Caco-2 (cell line): ENCODE results near the gene LLGL1. TPM values are rescaled to one million over a fixed set of nuclear protein-coding genes. Genes with fewer than 3 reads are reported as not detected.

Experiments used
- BruUV-seq: library from RNA; stranded (reverse); fragments of 400-500 nt; replicated peaks from 2 replicates; lab custom pipeline; 2021; lab: Mats Ljungman, UMichigan
- CTCF ChIA-PET: fragments of 300-600 bp; sonication (Branson Sonifier 250); formaldehyde crosslinking; loops from one replicate; lab custom pipeline; 2022; ENCODE audit warnings: antibody characterized with exemption; lab: Charles Lee
- POLR2A ChIA-PET: fragments of 300-600 bp; sonication (Branson Sonifier 250); formaldehyde crosslinking; loops from one replicate; lab custom pipeline; 2022; ENCODE audit warnings: antibody characterized with exemption; lab: Charles Lee
- DNase-seq, 2 experiments: peaks; one replicate each; pipeline versions ENCODE4 v3.0.0 to v3.0.0-alpha.2; 2020 to 2022
- H3K27me3 ChIP-seq: replicated peaks from 2 replicates; pipeline ENCODE4 v1.6.0; 2011; ENCODE audit warnings: low read length; ENCODE audit not compliant: control insufficient read depth, insufficient read depth
- H3K36me3 ChIP-seq: 2 replicates; pipeline ENCODE4 v1.5.1; 2011; ENCODE audit warnings: low read length; ENCODE audit not compliant: control insufficient read depth, insufficient read depth
- H3K4me1 ChIP-seq: fragments of 250-450 bp; sonication (Bioruptor Pico); 2 replicates; pipeline ENCODE4 v1.5.1; 2020; ENCODE audit warnings: mild to moderate bottlenecking
- H3K4me3 ChIP-seq: 2 replicates; pipeline ENCODE4 v1.5.1; 2011; ENCODE audit warnings: low read depth, mild to moderate bottlenecking, control low read depth, low read length
- H3K9me3 ChIP-seq: fragments of 250-450 bp; sonication (Bioruptor Pico); 2 replicates; pipeline ENCODE4 v1.5.1; 2020; ENCODE audit warnings: mild to moderate bottlenecking, moderate library complexity
- H3K27ac Mint-ChIP-seq: one replicate; pipeline ENCODE4 v1.8.0; 2022; ENCODE audit warnings: mixed read lengths; ENCODE audit not compliant: unreplicated experiment
- H3K27me3 Mint-ChIP-seq: one replicate; pipeline ENCODE4 v1.8.0; 2022; ENCODE audit warnings: mixed read lengths; ENCODE audit not compliant: insufficient read depth, unreplicated experiment
- H3K36me3 Mint-ChIP-seq: one replicate; pipeline ENCODE4 v1.8.0; 2022; ENCODE audit warnings: mild to moderate bottlenecking, mixed read lengths; ENCODE audit not compliant: insufficient read depth, unreplicated experiment
- H3K4me1 Mint-ChIP-seq: one replicate; pipeline ENCODE4 v1.8.0; 2022; ENCODE audit warnings: low read depth, mixed read lengths; ENCODE audit not compliant: unreplicated experiment
- H3K4me3 Mint-ChIP-seq: one replicate; pipeline ENCODE4 v1.8.0; 2022; ENCODE audit warnings: mild to moderate bottlenecking, moderate library complexity, mixed read lengths; ENCODE audit not compliant: unreplicated experiment
- H3K9me3 Mint-ChIP-seq: one replicate; pipeline ENCODE4 v1.8.0; 2022; ENCODE audit warnings: mixed read lengths; ENCODE audit not compliant: unreplicated experiment
- intact Hi-C: fragments of 100-400 bp; cut with micrococcal nuclease; formaldehyde crosslinking; loops from one replicate; pipeline ENCODE4 v1.10.0; 2022; ENCODE audit not compliant: unreplicated experiment
- total RNA-seq: library from RNA; stranded (reverse); gene quantifications from 2 replicates; pipeline ENCODE4 v1.2.3, GENCODE V29; 2022
- TF ChIP-seq, protein P1 (sequence below), 2 experiments: fragments of 200-600 bp in 1 of 2; IDR thresholded peaks; 1 replicate in 1 of 2; 2 replicates in 1 of 2; pipeline versions ENCODE4 v1.5.1 to v1.8.0; 2011 to 2022; ENCODE audit warnings: antibody characterized with exemption in 1 of 2, control low read depth in 1 of 2, inconsistent platforms in 1 of 2, low read depth in 1 of 2, low read length in 1 of 2, mild to moderate bottlenecking in 1 of 2, moderate library complexity in 1 of 2; ENCODE audit not compliant: insufficient read depth in 1 of 2, severe bottlenecking in 1 of 2, unreplicated experiment in 1 of 2

LLGL1 gene
- total RNA-seq, 1 experiment from 2014 or later: 41.3 TPM

- H3K4me3 ChIP-seq: no peak overlapping the region
- H3K4me1 ChIP-seq: no peaks in the 10 kb centered on the region
- no peaks in the 10 kb centered on the region for H3K27me3 ChIP-seq
- no peak overlapping the region for H3K4me3 Mint-ChIP-seq
- BruUV-seq: no TSS peak
- DNase-seq: no peak
- no peaks in the 10 kb centered on the region for H3K9me3 ChIP-seq
- H3K36me3 Mint-ChIP-seq: peaks cover 83% of the 10 kb centered on the region
- CTCF ChIA-PET: no interaction called here
- H3K4me1 Mint-ChIP-seq: no peaks in the 10 kb centered on the region
- no peaks in the 10 kb centered on the region for H3K9me3 Mint-ChIP-seq
- POLR2A ChIA-PET: no interaction called here
- no peak overlapping the region for H3K27ac Mint-ChIP-seq
- no peaks in the 10 kb centered on the region for H3K27me3 Mint-ChIP-seq
- intact Hi-C loops: no loop called here
- peaks cover 9% of the 10 kb centered on the region for H3K36me3 ChIP-seq
- TF ChIP-seq, protein P1, sequence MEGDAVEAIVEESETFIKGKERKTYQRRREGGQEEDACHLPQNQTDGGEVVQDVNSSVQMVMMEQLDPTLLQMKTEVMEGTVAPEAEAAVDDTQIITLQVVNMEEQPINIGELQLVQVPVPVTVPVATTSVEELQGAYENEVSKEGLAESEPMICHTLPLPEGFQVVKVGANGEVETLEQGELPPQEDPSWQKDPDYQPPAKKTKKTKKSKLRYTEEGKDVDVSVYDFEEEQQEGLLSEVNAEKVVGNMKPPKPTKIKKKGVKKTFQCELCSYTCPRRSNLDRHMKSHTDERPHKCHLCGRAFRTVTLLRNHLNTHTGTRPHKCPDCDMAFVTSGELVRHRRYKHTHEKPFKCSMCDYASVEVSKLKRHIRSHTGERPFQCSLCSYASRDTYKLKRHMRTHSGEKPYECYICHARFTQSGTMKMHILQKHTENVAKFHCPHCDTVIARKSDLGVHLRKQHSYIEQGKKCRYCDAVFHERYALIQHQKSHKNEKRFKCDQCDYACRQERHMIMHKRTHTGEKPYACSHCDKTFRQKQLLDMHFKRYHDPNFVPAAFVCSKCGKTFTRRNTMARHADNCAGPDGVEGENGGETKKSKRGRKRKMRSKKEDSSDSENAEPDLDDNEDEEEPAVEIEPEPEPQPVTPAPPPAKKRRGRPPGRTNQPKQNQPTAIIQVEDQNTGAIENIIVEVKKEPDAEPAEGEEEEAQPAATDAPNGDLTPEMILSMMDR (IDR thresholded peaks at IDR 0.05; ENCODE audit: insufficient read depth in 1 of 2, low read depth in 1 of 2, low read length in 1 of 2, severe bottlenecking in 1 of 2, unreplicated experiment in 1 of 2): no peak
Observed at GRCh38 chr17:18277076-18277475, 51.6 kb downstream of the LLGL1 start.

DNA sequence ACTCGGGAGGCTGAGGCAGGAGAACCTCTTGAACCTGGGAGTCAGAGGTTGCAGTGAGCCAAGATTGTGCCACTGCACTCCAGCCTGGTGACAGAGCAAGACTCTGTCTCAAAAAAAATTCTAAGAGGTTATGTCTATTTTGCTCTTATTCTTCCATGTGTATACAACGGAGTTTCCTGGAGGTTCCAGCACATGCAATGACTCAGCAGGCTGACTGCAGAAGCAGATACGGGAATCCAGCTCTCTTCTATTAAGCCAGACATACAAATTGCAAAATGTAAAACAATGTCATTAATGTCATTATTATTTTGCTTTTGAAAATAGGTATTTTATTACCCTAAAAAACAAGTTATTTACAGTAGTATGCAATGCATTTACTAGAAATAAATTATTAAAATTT, 53.4 kb downstream of the LLGL1 start:
- no peaks in the 10 kb centered on the region for H3K4me1 ChIP-seq
- Mint-ChIP-seq H3K27me3 (no peaks in the 10 kb centered on the region), H3K27ac (no peak overlapping the region), H3K9me3 (no peaks in the 10 kb centered on the region), H3K36me3 (peaks cover 78% of the 10 kb centered on the region), H3K4me3 (no peak overlapping the region), H3K4me1 (no peaks in the 10 kb centered on the region)
- DNase-seq: no peak
- ChIA-PET CTCF (no interaction called here), POLR2A (no interaction called here)
- no peak overlapping the region for H3K4me3 ChIP-seq
- BruUV-seq: no TSS peak
- no peaks in the 10 kb centered on the region for H3K27me3 ChIP-seq
- intact Hi-C loops: no loop called here
- H3K36me3 ChIP-seq: peaks cover 10% of the 10 kb centered on the region
- TF ChIP-seq, protein P1 (IDR thresholded peaks at IDR 0.05; ENCODE audit: insufficient read depth in 1 of 2, low read depth in 1 of 2, low read length in 1 of 2, severe bottlenecking in 1 of 2, unreplicated experiment in 1 of 2): no peak
- no peaks in the 10 kb centered on the region for H3K9me3 ChIP-seq

DNA sequence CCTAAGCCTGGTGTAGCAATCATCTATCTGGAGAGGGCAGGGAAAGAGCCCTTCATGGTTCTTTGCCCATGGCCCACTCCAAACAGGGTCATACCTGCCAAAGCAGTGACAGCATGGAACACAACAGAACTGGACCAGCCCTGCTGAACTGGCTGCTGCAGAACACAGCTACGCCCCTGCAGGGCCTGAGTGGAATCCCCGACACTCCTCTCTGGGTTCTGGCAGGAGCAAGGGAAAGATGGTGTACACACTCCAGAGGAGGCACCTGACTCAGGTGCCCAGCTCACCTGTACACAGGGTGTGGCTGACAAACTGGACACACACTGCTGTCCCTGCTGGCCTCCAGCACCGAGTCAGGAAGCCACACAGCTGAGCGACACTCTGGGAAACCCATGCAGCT, 54.8 kb downstream of the LLGL1 start:
- no TSS peak for BruUV-seq
- H3K9me3 ChIP-seq: no peaks in the 10 kb centered on the region
- Mint-ChIP-seq H3K27ac (no peak overlapping the region), H3K27me3 (no peaks in the 10 kb centered on the region), H3K9me3 (no peaks in the 10 kb centered on the region), H3K36me3 (peaks cover 77% of the 10 kb centered on the region), H3K4me3 (no peak overlapping the region), H3K4me1 (no peaks in the 10 kb centered on the region)
- CTCF ChIA-PET: no interaction called here
- TF ChIP-seq, protein P1 (IDR thresholded peaks at IDR 0.05; ENCODE audit: insufficient read depth in 1 of 2, low read depth in 1 of 2, low read length in 1 of 2, severe bottlenecking in 1 of 2, unreplicated experiment in 1 of 2): no peak
- intact Hi-C loops: no loop called here
- DNase-seq: no peak
- H3K27me3 ChIP-seq: no peaks in the 10 kb centered on the region
- peaks cover 9% of the 10 kb centered on the region for H3K36me3 ChIP-seq
- POLR2A ChIA-PET: no interaction called here
- H3K4me1 ChIP-seq: no peaks in the 10 kb centered on the region
- no peak overlapping the region for H3K4me3 ChIP-seq
